Astrocyte of the spinal cord (primary cell): ENCODE results near the gene TRPM3.

Experiments
- DNase-seq: peaks from one replicate; pipeline ENCODE4 v3.0.0; 2011; ENCODE audit warnings: low read depth, low spot score
- H3K4me3 ChIP-seq: 2 replicates; pipeline ENCODE4 v1.5.1; 2011; ENCODE audit warnings: low read depth, mild to moderate bottlenecking, low read length, moderate library complexity
- CTCF ChIP-seq: IDR thresholded peaks from 2 replicates; pipeline ENCODE4 v1.5.1; 2012; ENCODE audit warnings: low read depth, mild to moderate bottlenecking, low read length, inconsistent platforms
- in situ Hi-C: cut with HindIII; loops from 2 replicates; pipeline ENCODE4 v1.10.0; 2017; ENCODE audit warnings: low sequenced_read_pairs

The TRPM3 gene

GRCh38 chr9:70945301-70945700, 176.1 kb downstream of the TRPM3 start:
- peak; percentile 37 for DNase-seq
- TF ChIP-seq CTCF = no peak
- H3K4me3 ChIP-seq = no peak overlapping the region
- in situ Hi-C loops = no loop called here

- no peak for DNase-seq
- TF ChIP-seq CTCF = no peak
- in situ Hi-C loops = no loop called here
- no peak overlapping the region for H3K4me3 ChIP-seq
These were observed 180.2 kb downstream of the TRPM3 start for GRCh38 chr9:70941191-70941590.

- no peak for TF ChIP-seq CTCF
- in situ Hi-C loops = no loop called here
- no peak for DNase-seq
- H3K4me3 ChIP-seq = no peak overlapping the region
These were observed 180.8 kb downstream of the TRPM3 start for GRCh38 chr9:70940605-70941004.

GRCh38 chr9:70936536-70936935, 184.9 kb downstream of the TRPM3 start:
- DNase-seq = no peak
- no peak for TF ChIP-seq CTCF
- in situ Hi-C loops = no loop called here
- no peak overlapping the region for H3K4me3 ChIP-seq

GRCh38 chr9:70935856-70936255, 185.6 kb downstream of the TRPM3 start:
- no peak overlapping the region for H3K4me3 ChIP-seq
- DNase-seq = no peak
- in situ Hi-C loops = no loop called here
- TF ChIP-seq CTCF = no peak

GRCh38 chr9:70934642-70935041, 186.8 kb downstream of the TRPM3 start:
- DNase-seq = no peak
- TF ChIP-seq CTCF = no peak
- no peak overlapping the region for H3K4me3 ChIP-seq
- in situ Hi-C loops = no loop called here

GRCh38 chr9:70933321-70933720, 188.1 kb downstream of the TRPM3 start:
- no peak for TF ChIP-seq CTCF
- DNase-seq = no peak
- H3K4me3 ChIP-seq = no peak overlapping the region
- in situ Hi-C loops = no loop called here
